H4 (cell line): ENCODE results near the gene CPED1. TPM values are rescaled to one million over a fixed set of nuclear protein-coding genes. Genes with fewer than 3 reads are reported as not detected.
"Not testable (repeated sequence)": the region's sequence is repeated elsewhere in the genome, so short reads cannot be mapped to it uniquely, and the experiment has no call there.

Source experiments
- DNase-seq: peaks from one replicate; pipeline ENCODE4 v3.0.0-alpha.2; 2015; ENCODE audit warnings: low spot score
- total RNA-seq: library from RNA; depleted of rRNA; stranded (reverse); fragments of >200 nt; shearing (Covaris generic); gene quantifications from 2 replicates; pipeline ENCODE4 v1.2.3, GENCODE V29; 2014

The CPED1 gene
- total RNA-seq, 1 experiment from 2014 or later: 26.5 TPM

- DNase-seq: no peak
These were observed 192.8 kb downstream of the CPED1 start for GRCh38 chr7:121181357-121181756.

GRCh38 chr7:121182281-121182680, 193.8 kb downstream of the CPED1 start:
- no peak for DNase-seq

GRCh38 chr7:121182902-121183301, 194.4 kb downstream of the CPED1 start:
- DNase-seq: no peak

GRCh38 chr7:121183883-121184282, 195.4 kb downstream of the CPED1 start:
- DNase-seq: not testable (repeated sequence)

DNA sequence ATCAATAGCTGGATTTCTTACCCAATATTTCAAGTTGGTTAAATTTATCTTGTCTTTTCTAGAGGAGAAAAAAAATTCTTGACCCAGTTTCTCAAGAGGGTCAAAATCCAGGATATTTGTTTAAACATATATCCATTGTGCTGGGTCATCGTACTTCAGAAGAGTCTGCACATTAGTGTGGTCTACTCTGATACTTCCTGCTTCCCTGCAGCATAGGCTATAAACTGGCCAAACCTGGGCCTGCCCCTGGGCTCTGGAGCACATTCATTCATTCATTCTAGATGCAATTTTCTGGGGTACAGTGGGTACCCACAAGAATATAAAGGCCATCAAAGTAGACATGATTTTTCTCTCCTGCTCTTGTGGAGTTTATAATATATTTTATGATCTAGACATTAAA, 198.2 kb downstream of the CPED1 start:
- no peak for DNase-seq

- DNase-seq: no peak
These were observed 198.7 kb downstream of the CPED1 start for GRCh38 chr7:121187222-121187621.

- DNase-seq: no peak
These were observed 199.2 kb downstream of the CPED1 start for GRCh38 chr7:121187676-121188075.

- DNase-seq: no peak
These were observed 204.3 kb downstream of the CPED1 start for GRCh38 chr7:121192834-121193233.

DNA sequence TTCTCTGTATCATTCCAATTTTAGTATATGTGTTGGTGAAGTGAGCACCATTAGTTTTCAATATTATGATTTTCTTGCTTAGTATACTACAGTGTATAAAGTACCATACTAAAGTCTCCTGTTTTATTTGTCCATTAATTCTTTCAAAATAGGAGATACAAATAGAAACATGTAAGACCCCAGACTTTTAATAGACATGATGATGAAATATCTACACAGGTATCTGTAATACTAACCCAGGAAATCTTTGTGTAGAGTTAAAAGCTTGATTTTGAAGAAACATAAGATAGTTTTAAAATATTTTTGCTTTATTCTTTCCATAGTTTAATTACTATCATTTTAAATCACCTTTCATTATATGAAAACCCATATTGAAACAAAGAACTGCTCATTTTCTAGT, 206.5 kb downstream of the CPED1 start:
- no peak for DNase-seq

DNA sequence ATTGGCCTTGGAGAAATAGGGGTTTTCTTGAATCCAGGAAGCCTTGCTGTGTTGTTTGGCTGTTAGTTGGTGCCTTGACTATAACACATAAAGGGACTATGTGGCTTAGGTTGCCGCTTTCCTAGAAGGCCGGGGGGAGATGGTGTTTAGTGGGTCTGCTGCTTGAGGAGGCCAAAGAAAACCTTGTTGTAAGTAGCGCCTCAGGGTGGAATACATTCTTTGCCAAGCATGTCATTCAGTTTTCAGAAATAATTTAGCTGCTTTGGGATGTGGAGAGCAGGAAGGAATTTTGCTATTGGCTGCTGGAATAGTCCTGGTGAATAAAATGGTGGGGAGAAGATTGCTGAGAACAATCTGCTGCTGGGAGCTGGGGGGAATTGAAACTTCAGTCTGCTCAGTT, 207.4 kb downstream of the CPED1 start:
- no peak for DNase-seq

DNA sequence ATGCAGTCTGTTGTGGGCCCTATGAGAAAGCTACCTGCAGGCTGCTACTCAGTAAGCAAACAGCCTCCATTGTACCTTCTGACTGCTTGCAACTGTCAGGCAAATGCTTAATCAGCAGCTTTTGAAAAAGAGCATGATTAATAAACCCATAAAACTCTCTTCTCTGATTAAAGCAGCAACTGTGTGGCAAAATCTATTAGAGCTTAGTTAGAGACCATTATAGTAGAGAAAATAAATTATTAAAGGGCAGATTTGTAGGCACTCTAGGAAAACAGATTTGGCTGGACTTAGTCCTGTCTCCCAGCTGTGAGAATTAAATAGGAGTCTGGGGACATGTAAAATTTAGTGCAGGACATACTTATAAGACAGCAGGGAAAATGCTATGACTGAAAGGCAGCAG, 207.8 kb downstream of the CPED1 start:
- DNase-seq: no peak

DNA sequence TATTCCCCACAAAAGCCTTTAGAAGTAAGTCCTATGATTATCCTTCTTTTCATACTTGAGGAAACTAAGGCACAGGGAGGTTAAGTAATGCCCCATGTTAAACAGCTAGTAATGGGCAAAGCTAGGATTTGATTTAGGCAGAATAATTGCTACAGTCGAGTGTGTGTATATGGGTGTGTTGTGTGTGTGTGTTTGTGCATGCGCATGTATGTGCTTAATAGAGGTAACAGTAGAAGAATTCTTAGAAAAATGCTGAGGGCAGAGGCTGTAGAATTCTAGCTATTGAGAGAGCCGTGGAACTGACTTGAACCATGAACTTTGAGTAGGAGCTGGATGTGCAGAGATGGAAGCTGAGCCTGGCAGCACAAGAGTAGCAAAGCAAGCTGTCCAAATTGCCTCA, 208.9 kb downstream of the CPED1 start:
- DNase-seq: no peak

- no peak for DNase-seq
These were observed 210.0 kb downstream of the CPED1 start for GRCh38 chr7:121198502-121198901.

DNA sequence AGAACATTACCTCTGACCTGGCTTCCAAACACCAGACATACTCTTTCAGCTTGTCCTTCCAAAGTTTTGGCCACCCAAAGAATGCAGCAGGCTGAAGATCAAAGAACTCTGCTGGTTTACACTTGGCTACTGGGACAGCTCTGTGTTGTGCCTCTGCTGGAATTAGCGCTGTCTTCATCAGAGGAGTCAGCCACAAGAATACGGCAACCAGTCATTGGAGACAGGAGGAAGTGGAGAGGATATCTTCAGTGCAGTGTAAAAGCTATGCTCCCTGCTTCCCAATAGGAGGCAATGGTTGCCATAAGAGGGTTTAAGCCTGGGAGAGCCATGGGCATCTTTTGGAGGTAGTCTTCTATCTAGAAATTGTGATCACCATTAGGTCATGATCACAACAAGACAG, 213.6 kb downstream of the CPED1 start:
- no peak for DNase-seq

DNA sequence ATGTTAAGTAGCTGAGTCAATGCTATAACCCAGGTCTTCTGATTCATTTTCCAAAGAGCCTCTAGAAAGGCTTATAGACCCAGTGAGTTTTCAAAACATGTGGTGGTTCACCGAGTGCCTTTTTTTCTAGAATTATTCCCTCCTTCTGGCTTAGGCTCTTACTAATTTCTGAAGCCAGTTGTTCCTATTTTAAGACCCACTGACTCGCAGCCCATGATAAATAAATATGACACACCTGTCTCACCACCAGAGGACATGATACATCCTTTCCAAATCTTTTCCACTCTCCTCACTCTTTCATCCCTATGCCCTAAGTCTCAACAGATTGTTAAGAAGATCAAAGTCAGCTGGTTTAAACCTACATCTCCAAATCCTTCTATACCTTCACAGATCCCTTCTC, 214.3 kb downstream of the CPED1 start:
- no peak for DNase-seq

DNA sequence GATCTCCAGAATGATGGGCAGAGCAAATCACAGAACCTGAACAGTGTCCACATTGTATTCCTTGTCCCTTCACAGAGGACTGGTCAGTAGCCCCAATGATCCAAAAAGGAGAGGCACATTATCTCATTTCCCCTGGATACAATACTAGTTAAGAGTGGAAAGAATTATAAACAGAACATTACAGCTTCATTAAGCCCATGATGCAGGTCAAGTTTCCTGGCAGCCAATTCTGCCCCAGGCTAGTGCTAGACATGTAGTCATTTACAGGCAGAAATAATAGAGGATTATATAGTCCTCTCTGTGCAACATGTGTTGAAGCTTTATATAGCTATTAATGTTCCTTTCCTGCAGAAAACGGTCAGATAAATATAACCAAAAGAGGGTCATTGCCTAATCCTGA, 216.0 kb downstream of the CPED1 start:
- DNase-seq: peak; percentile 19

GRCh38 chr7:121205777-121206176, 217.3 kb downstream of the CPED1 start:
- no peak for DNase-seq

- DNase-seq: no peak
These were observed 222.7 kb downstream of the CPED1 start for GRCh38 chr7:121211253-121211652.

GRCh38 chr7:121212036-121212435, 223.5 kb downstream of the CPED1 start:
- DNase-seq: no peak

- DNase-seq: no peak
These were observed 226.1 kb downstream of the CPED1 start for GRCh38 chr7:121214657-121215056.

GRCh38 chr7:121219026-121219425, 230.5 kb downstream of the CPED1 start:
- no peak for DNase-seq

DNA sequence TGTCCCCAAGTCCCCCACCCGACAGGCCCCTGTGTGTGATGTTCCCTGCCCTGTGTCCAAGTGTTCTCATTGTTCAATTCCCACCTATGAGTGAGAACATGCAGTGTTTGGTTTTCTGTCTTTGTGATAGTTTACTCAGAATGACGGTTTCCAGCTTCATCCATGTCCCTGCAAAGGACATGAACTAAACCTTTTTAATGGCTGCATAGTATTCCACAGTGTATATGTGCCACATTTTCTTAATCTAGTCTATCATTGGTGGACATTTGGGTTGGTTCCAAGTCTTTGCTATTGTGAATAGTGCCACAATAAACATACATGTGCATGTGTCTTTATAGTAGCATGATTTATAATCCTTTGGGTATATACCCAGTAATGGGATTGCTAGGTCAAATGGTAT, 232.6 kb downstream of the CPED1 start:
- DNase-seq: not testable (repeated sequence)

DNA sequence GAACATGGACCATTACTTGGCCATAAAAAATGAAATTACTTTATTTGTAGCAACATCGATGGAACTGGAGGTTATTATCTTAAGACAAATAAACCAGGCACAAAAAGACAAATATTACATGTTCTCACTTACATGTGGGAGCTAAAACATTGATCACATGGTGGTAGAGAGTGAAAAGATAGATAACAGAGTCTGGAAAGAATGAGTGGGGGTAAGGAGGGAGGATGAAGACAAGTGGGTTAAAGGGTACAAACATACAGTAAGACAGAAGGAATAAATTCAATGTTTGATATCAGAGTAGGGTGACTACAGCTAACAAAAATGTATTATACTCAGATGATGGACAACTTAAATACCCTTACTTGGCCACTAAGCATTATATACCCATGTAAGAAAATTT, 240.3 kb downstream of the CPED1 start:
- no peak for DNase-seq

DNA sequence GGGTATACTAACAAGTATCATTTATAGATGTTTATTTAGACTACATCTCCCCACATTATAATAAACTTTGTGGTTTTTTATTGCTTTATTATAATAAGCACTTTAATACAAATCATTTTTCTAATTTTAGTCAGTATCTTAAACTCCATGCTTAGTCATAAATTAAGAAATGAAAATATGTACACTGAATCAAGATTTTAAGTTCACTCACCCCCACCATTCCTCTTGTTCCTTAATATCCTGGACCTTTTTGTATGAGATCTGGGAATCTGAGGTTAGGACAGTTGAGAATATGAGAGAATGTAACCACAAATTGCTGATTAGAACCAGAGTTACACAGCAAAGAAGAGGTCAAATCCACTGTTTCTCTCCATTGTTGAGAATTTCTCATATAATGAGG, 246.7 kb downstream of the CPED1 start:
- no peak for DNase-seq

GRCh38 chr7:121237601-121238000, 249.1 kb downstream of the CPED1 start:
- no peak for DNase-seq
